Neural cell (in vitro differentiated cells): ENCODE measurements around the gene RSPRY1. TPM values are rescaled to one million over a fixed set of nuclear protein-coding genes. Genes with fewer than 3 reads are reported as not detected.

Source experiments
- H2AFZ ChIP-seq: fragments of 200-600, 300-800 bp; sonication (generic), shearing (Covaris generic); 2 replicates; pipeline ENCODE4 v1.6.0; 2014; ENCODE audit warnings: low read depth, mild to moderate bottlenecking, antibody characterized with exemption, low read length, moderate library complexity
- H3F3A ChIP-seq: fragments of 200-600 bp; shearing (Covaris generic); 2 replicates; pipeline ENCODE4 v1.6.1; 2016; ENCODE audit warnings: mild to moderate bottlenecking, moderate library complexity, mixed read lengths, antibody characterized with exemption, low read length; ENCODE audit not compliant: insufficient read depth, poor library complexity, severe bottlenecking
- H3K27ac ChIP-seq: fragments of 200-600, 300-800 bp; sonication (generic), shearing (Covaris generic); 2 replicates; pipeline ENCODE4 v1.5.1; 2014; ENCODE audit warnings: mild to moderate bottlenecking, low read length, moderate library complexity
- H3K27me3 ChIP-seq: fragments of 300-800, 200-600 bp; sonication (generic), shearing (Covaris generic); 2 replicates; pipeline ENCODE4 v1.6.0; 2014; ENCODE audit warnings: mild to moderate bottlenecking, low read depth, low read length, moderate library complexity; ENCODE audit not compliant: insufficient read depth
- H3K36me3 ChIP-seq: fragments of 300-800, 200-600 bp; sonication (generic), shearing (Covaris generic); 2 replicates; pipeline ENCODE4 v1.5.1; 2014; ENCODE audit warnings: mild to moderate bottlenecking, antibody characterized with exemption, low read length, moderate library complexity; ENCODE audit not compliant: insufficient read depth
- H3K4me2 ChIP-seq: fragments of 300-800, 200-600 bp; sonication (generic), shearing (Covaris generic); 2 replicates; pipeline ENCODE4 v1.6.0; 2014; ENCODE audit warnings: mild to moderate bottlenecking, low read length
- H3K4me3 ChIP-seq: fragments of 300-800, 200-600 bp; sonication (generic), shearing (Covaris generic); 2 replicates; pipeline ENCODE4 v1.5.1; 2014; ENCODE audit warnings: mild to moderate bottlenecking, low read length, moderate library complexity
- H3K79me2 ChIP-seq: fragments of 200-600 bp; shearing (Covaris generic); replicated peaks from 2 replicates; pipeline ENCODE4 v1.6.0; 2014; ENCODE audit warnings: mild to moderate bottlenecking, low read length, moderate library complexity; ENCODE audit not compliant: insufficient read depth
- H3K9ac ChIP-seq: fragments of 300-800, 200-600 bp; sonication (generic), shearing (Covaris generic); 2 replicates; pipeline ENCODE4 v1.6.1; 2016; ENCODE audit warnings: mild to moderate bottlenecking, low read length, mixed read lengths
- H3K9me2 ChIP-seq: fragments of 200-600 bp; shearing (Covaris generic); 2 replicates; pipeline ENCODE4 v1.6.1; 2016; ENCODE audit warnings: mild to moderate bottlenecking, low read length, mixed read lengths; ENCODE audit not compliant: insufficient read depth
- H3K9me3 ChIP-seq: fragments of 200-600, 300-800 bp; sonication (generic), shearing (Covaris generic); 2 replicates; pipeline ENCODE4 v1.6.1; 2016; ENCODE audit warnings: mild to moderate bottlenecking, mixed run types, low read length, moderate library complexity, mixed read lengths
- H4K20me1 ChIP-seq: fragments of 200-600 bp; shearing (Covaris generic); 2 replicates; pipeline ENCODE4 v1.6.1; 2016; ENCODE audit warnings: mild to moderate bottlenecking, mixed run types; ENCODE audit not compliant: insufficient read depth
- CTCF ChIP-seq: fragments of 450-650 bp; IDR thresholded peaks from 2 replicates; pipeline ENCODE4 v1.5.1; 2014; ENCODE audit warnings: antibody characterized with exemption, mild to moderate bottlenecking, moderate library complexity; ENCODE audit not compliant: poor library complexity, severe bottlenecking
- EP300 ChIP-seq: fragments of 450-650 bp; conservative IDR thresholded peaks from 2 replicates; pipeline ENCODE4 v1.6.1; 2014; ENCODE audit warnings: antibody characterized with exemption, mild to moderate bottlenecking, moderate library complexity; ENCODE audit not compliant: poor library complexity, severe bottlenecking
- EZH2 ChIP-seq: fragments of 200-600, 300-800 bp; shearing (Covaris generic), sonication (generic); IDR thresholded peaks from 2 replicates; pipeline ENCODE4 v1.6.1; 2014; ENCODE audit warnings: antibody characterized with exemption, low read length, borderline replicate concordance, mild to moderate bottlenecking; ENCODE audit not compliant: insufficient read depth, poor library complexity, severe bottlenecking
- MXI1 ChIP-seq: fragments of 450-650 bp; conservative IDR thresholded peaks from 2 replicates; pipeline ENCODE4 v1.6.1; 2014; ENCODE audit warnings: antibody characterized with exemption, mild to moderate bottlenecking; ENCODE audit not compliant: poor library complexity, severe bottlenecking
- POLR2AphosphoS5 ChIP-seq: IDR thresholded peaks from 2 replicates; pipeline ENCODE4 v1.6.1; 2012
- RAD21 ChIP-seq: fragments of 450-650 bp; conservative IDR thresholded peaks from 2 replicates; pipeline ENCODE4 v1.6.1; 2014; ENCODE audit warnings: antibody characterized with exemption, mild to moderate bottlenecking, moderate library complexity
- REST ChIP-seq: IDR thresholded peaks from 2 replicates; pipeline ENCODE4 v1.6.1; 2012; ENCODE audit warnings: borderline replicate concordance
- SMC3 ChIP-seq: fragments of 450-650 bp; conservative IDR thresholded peaks from 2 replicates; pipeline ENCODE4 v1.6.1; 2014; ENCODE audit warnings: antibody characterized with exemption, mild to moderate bottlenecking, moderate library complexity; ENCODE audit not compliant: poor library complexity
- TAF1 ChIP-seq: IDR thresholded peaks from 2 replicates; pipeline ENCODE4 v1.6.1; 2012; ENCODE audit warnings: low read depth
- polyA plus RNA-seq: library from polyadenylated mRNA; depleted of rRNA; stranded (reverse); fragments of >200 nt; gene quantifications from 2 replicates; pipeline ENCODE4 v1.2.3, GENCODE V29; 2014

The RSPRY1 gene
- polyA plus RNA-seq, 1 donor from 2014 or later: 62.0 TPM

- no peaks in the 10 kb centered on the region for H3K36me3 ChIP-seq
- no peaks in the 10 kb centered on the region for H4K20me1 ChIP-seq
- no peak overlapping the region for H3K4me3 ChIP-seq
- H3K9me3 ChIP-seq: no peaks in the 10 kb centered on the region
- H2AFZ ChIP-seq: no peak overlapping the region
- H3K9ac ChIP-seq: no peak overlapping the region
- no peak overlapping the region for H3K27ac ChIP-seq
- no peaks in the 10 kb centered on the region for H3K27me3 ChIP-seq
- no peak for TF ChIP-seq MXI1
- TF ChIP-seq RAD21: no peak
- no peak for TF ChIP-seq POLR2AphosphoS5
- TF ChIP-seq SMC3: no peak
- no peak for TF ChIP-seq CTCF
- TF ChIP-seq REST: no peak
- no peak for TF ChIP-seq EZH2
- TF ChIP-seq TAF1: no peak
- H3K79me2 ChIP-seq: peaks cover 15% of the 10 kb centered on the region
- no peak overlapping the region for H3K4me2 ChIP-seq
- no peaks in the 10 kb centered on the region for H3K9me2 ChIP-seq
- H3F3A ChIP-seq: peaks cover 5% of the 10 kb centered on the region
These were observed 56.5 kb downstream of the RSPRY1 start for GRCh38 chr16:57242650-57243049.

GRCh38 chr16:57244463-57244766, 58.3 kb downstream of the RSPRY1 start:
- Histone ChIP-seq H3K79me2 (peaks cover 15% of the 10 kb centered on the region), H3K9me2 (no peaks in the 10 kb centered on the region), H3K27ac (peak overlapping the region; percentile 46), H2AFZ (peak overlapping the region; percentile 18), H3K9me3 (no peaks in the 10 kb centered on the region), H3K4me2 (peak overlapping the region; percentile 18), H3K9ac (peak overlapping the region; percentile 51), H3K27me3 (no peaks in the 10 kb centered on the region), H4K20me1 (no peaks in the 10 kb centered on the region), H3K36me3 (no peaks in the 10 kb centered on the region), H3F3A (peaks cover 5% of the 10 kb centered on the region), H3K4me3 (peak overlapping the region; percentile 87)
- TF ChIP-seq TAF1 (no peak), SMC3 (no peak), RAD21 (no peak), MXI1 (no peak), EZH2 (no peak), REST (no peak), EP300 (no peak), CTCF (no peak), POLR2AphosphoS5 (no peak)
